ENCODE data around the gene LILRB2.
"Not testable (repeated sequence)": the region's sequence is repeated elsewhere in the genome, so short reads cannot be mapped to it uniquely, and the experiment has no call there.

LILRB2 gene

DNA sequence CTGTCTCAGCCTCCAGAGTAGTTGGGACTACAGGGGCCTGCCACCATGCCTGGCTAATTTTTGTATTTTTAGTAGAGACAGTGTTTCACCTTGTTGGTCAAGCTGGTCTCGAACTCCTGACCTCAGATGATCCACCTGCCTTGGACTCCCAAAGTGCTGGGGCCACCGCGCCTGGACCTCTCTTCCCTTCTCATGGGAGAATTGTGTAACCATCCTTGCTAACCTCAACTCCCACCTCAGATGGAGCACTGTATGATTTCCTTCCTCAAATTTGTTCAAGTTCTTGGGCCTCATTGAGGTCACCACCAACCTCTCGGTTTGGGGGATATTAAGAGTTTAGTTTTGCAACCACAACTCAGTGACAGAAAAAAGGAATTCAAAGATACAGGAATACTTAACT lies 21.3 kb upstream of the LILRB2 start:
- DNase-seq (ENCODE audit: low read depth), result no peak

DNA sequence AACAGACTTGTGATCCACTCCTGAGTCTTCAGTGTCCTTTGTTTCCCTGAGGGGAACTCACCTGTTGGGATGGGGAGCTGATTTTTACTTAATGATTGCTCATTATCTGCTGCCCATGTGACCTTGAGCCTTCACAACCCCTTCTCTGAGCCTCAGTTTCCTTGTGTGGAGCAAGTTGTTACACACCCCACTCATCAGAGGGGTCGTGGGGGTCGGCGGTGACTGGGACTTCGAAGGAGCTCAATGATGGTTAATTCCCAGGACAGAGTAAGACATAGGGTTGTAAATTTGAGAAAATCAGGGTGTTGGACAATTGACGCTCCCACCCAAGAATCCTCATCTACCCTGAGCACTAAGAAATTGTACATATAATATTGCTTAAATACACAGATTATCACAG lies 18.6 kb upstream of the LILRB2 start:
- no peak for DNase-seq (ENCODE audit: low read depth)

DNA sequence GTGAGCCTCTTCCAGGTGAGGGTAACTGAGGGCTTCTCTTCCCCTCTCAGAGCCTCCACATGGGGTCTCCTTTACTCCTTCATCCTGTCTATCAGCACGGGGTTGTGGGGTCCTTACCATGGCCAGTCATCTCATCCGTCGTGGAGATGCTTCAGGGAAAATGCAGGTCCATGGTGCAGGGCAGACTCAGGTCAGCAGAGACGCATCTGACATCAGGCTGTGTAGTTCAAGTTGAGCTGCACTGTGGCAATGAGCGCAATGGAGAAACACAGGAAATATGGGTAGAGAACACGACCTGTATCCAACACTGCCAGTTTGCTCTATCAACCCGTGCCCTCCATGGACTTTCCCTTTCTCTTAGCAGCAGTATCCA lies 18.2 kb upstream of the LILRB2 start:
- DNase-seq (ENCODE audit: low read depth), result no peak

DNA sequence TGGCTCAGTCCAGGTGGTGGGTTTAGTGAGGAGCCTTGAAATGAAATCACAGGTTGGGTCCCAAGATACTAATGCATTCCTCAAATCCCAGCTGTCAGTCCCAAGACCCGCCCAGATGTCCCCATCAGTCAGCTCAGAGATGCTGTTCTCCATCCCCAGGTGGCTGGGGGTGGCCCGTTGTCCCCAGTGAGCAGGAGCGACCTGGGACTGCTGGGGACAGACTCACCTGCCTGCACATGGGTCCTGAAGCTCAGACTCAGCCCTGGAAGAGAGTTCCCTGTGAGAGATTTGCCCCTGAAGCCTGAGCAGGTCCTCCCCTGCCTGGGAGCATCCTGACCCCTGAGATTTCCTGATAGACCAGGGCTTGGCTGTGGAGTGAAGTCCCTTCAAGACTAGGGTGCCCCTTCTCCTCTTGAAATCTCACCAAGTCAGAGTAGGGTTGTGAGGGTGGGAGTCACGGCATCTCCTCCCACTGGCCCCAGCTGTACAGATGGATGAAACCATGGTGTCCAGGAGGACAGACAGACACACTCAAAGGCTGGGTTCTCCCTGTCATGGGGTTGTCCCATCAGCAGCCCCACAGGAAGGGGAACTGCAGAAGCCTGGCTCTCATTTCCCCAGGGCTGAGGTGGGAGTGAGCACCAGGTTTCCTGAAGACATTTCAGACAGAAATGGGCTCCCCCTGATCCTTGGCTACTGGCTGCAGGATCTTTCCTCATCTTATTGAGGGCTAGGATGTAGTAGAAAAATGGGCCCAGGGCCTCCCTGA lies 17.6 kb upstream of the LILRB2 start:
- no peak for DNase-seq (ENCODE audit: low read depth)

DNA sequence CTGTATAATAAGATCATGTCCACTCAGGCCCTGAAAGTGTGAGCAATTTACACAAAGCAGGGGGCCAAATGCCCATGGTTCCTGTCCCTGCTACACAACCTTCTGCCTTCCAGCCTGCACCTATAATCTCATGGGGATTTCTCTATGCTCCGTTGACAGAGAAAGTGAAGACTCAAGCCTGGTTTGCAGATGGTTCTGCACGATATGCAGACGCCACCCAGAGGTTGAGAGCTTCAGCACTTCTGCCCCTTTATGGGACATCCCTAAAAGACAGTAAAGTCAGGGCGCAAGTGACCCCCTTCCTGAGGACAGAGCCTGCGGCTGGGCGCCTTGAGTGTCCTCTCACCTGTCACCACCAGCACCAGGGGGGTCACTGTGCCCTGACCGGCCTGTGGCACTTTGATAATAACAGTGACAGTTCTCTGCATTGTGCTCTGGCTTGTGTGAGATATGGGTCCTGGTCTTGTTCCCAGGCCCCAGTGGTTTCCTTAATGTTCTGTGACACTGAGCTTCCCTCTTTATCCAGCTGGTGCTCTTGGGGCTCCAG lies 16.9 kb upstream of the LILRB2 start:
- DNase-seq (ENCODE audit: low read depth), result no peak

DNA sequence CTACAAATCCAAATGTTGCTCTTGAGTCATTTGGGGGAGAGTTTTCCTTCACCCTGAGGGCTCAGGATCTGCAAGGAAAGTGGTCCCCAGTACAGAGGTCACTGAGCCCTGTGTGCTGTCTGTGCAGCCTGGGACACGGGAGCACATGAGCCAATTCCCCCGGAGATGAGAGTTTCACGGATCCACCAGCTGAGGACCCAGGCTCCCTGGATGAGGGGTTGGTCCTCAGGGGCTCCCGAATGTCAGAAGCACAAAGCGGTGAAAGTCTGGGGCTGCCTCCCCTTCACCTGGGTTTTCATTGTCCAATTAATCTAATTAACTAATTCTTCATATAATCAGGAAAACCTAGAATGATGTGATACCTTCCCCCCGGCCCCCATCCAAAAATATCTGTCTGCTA lies 13.6 kb upstream of the LILRB2 start:
- DNase-seq (ENCODE audit: low read depth), result no peak

DNA sequence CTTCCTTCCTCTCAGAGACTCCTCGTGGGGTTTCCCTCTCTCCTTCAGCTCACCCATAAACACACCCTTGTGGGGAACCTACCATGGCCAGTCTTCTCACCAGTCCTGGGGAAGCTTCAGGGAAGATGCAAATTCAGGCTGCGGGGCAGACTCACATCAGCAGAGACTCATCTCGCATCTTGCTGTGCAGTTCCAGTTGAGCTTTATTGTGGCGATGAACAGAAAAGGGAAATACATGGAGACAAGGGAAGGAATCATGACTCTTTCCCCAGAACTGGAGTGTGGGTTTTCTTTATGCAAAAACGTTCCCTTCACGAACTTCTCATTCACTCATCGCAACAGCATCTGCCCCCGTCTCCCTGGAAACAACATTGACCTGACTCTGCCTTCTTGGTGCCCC lies 8.2 kb upstream of the LILRB2 start:
- not testable (repeated sequence) for DNase-seq (ENCODE audit: low read depth)

DNA sequence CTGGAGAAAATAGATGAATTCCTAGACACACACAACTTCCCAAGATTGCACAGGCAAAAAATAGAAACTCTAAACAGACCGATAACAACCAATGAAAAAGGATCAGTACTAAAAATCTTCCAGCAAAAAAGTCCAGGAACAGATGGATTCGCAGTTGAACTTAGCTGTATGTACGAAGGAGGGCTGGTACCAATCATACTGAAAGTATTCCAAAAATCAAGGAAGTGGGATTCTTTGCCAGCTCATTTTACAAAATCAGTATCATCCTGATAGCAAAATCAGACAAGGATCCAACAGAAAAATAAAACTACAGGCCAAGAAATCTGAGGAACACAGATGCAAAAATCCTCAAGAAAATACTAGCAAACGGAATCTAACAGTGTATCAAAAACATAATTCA lies 6.5 kb upstream of the LILRB2 start:
- DNase-seq (ENCODE audit: low read depth), result no peak

DNA sequence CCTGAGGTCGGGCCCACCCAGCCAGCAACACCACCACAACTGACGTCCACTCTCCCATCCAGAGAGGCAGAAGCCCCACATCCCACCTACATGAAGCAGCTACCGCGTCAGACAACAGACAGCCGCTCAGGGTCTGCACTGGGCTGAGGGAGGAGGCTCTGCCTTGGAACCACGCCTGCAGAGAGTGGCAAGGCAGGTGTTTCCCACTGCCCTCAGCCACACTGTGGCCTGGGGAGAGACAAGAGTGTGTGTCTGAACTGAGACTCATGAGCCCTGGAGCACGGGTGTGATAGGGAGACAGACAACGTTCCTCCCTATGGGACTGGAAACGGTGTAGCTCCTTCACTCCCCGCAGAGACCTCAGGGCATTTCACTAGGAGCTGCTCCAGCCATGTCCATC lies 5.4 kb upstream of the LILRB2 start:
- DNase-seq (ENCODE audit: low read depth), result not testable (repeated sequence)

DNA sequence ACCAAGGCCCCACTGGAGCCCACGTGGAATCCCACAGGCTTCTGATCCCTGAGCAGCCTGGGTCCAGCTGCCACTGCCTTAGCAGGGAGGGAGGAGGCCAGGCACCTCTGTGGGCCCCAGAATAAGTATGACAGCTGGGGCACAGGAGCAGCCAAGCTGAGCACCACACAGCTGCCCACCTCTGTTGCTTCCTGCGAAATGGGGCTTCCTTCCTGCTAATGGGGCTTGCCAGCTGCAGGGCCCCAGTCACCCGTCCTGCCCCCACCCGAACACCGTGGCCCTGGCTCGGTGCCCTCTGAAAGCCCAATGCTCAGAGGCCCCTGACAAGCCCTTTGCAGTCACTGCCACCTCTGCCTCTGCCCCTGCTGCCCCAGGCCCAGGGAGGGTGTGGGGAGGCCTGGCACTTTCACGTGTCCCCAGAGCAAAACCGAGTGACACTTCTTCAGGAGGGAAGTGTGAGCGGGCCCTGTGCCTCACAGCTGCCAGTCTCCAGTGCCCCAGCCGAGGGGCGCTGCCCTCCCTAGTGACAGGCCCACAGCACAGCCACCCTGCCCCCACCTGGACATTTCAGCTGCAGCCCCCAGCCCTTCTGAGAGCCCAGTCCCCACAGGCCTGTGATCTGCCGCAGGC lies 4.6 kb upstream of the LILRB2 start:
- DNase-seq (ENCODE audit: low read depth), result not testable (repeated sequence)

DNA sequence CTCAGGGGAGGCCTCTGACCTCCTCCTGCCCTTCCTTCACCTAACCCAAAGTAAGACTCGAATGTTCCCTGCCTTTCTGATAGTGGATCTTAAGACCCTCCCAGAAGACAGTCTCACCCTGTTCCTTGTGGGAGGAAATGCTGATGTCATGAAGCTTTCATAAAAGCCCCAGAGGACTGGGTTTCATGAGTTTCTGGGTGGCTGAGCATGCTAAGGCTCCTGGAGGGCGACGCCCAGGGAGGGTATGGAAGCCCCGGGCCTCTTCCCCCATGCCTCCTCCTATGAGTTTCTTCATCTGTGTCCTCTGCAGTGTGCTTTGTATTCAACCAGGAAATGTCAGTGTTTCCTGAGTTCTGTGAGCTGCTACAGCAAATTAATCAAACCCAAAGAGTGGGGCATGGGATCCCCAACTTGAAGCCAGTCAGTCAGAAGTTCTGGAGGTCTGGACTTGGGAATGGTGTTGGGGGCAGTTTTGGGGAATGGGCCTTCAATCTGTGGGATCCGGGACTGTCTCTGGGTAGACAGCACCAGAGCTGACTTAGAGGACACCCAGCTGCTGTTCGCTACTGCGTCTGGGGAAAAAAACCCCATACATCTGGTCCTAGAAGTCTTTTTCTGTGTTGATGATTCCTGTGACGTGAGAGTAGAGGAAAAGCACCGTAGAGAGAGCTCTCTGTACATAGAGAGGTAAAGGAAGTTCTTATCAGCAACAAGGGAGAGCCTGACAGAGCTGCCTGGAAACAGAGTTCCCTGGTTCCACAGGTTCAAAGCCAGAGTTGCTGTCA lies 2.0 kb upstream of the LILRB2 start:
- DNase-seq (ENCODE audit: low read depth), result no peak

DNA sequence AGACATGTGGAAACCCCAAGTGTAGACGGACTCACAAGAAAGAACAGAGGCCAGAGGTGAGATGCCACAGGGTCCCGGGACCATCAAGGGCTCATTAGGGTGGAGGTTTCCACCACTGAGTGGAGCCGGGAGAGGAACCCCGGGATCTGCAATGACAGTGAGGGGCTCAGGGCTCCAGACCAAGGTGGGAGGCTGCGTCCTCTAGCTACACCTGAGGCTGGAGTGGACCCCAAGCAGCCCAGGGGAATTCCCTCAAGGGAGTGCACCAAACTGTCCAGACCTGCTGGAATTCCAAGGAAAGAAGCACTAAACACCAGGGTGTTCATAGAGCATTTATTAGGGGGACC lies 792 bp upstream of the LILRB2 start:
- DNase-seq (ENCODE audit: low read depth), result not testable (repeated sequence)

DNA sequence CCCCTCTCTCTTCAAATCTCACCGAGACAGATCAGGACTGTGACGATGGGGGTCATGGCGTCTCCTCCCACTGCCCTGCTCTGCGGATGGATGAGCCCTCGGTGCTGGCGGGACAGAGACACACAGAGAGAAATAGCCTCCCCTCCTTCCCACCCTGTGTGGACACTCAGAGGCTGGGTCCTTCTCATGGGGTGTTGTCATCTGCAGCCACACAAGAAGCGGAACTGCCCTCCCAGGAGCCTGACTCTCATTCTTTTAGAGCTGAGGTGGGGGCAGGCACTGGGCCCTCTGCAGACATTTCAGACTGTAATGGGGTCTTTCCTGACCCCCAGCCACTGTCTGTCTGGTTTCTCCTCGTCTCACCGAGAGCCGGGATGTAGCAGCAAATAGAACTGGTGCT lies 469 bp downstream of the LILRB2 start:
- not testable (repeated sequence) for DNase-seq (ENCODE audit: low read depth)

DNA sequence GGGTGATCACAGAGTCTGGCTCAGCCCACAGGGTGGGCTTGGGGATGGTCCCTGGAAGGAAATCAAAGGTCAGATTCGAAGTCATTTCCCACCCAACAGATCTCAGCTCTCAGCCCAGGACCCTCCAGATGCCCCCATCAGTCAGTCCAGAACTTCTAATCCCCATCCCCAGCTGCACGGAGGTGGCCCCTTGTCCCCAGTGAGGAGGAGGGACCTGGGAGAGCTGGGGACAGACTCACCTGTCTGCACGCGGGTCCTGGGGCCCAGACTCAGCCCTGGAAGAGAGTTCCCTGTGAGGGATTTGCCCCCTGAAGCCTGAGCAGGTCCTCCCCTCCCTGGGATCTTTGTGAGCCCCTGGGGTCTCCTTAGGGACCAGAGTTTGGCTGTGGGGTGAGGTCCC lies 885 bp downstream of the LILRB2 start:
- not testable (repeated sequence) for DNase-seq (ENCODE audit: low read depth)

DNA sequence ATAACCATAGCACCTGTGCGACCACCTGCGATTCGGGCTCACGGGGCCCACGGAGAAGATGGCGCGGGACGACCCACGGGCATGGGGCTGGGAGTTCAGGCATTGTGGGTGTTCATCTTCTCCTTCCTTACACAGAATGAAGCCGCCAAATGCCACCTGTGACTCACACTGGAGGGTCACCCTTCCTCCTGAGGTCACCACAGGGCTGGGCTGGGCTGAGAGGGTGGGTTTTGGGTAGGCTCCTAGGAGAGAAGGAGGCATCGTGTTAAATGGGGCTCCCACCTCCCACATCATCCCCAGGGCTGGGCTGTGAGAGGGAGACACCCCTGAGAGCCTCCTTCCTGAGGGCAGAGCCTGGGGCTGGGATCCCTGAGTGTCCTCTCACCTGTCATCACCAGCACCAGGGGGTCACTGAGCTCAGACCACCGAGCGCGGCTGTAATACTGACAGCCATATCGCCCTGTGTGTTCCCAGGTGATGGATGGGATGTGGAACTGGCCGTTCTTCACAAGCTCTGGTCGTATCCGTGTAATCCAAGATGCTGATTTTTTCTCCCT lies 1.4 kb downstream of the LILRB2 start:
- DNase-seq (ENCODE audit: low read depth), result no peak

DNA sequence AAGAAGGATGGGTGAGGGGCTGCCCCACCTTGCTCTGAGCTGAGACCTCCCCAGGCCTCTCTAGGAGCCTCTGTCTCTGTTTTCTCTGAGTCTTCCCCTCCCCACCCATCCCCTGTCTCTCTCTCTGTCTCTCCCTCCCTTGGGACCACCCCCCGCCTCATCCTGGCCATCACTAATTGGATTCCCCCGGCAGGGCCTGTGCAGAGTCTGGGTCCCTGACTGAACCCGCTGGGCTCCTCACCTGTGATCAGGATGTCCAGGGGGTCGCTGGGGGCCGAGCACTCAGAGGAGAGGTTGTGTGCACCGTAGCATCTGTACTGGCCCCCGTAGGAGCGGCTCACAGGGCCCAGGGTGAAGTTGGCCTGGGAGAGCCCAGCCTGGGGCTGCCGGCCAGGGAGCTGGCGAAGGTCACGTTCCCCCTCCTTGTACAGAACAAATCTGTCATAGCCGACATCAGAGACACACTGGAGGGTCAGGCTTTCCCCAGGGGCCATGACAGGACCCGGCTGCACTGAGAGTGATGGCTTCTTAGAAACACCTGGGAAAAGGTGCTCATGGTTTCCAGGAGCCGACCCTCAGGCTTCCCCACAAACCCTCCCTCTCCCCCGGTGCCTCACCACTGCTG lies 2.2 kb downstream of the LILRB2 start:
- DNase-seq (ENCODE audit: low read depth), result not testable (repeated sequence)

DNA sequence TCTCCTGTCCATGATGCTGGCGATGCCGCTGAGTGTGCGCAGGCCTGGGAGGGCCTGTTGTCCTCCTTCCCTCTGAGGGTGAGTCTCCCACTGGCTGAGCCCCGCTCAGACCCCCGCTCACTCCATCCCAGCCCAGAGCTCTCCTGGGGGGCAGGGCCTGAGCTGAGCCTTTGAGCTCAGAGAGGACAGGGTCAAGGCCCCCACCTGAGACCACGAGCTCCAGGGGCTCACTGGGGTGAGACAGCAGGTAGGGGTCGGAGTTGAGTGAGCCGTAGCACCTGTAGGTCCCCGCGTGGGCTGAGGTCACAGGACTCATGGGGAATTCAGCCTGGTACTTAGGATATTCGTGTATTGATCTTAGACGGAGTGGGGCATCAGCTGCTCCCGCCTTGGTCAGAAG lies 2.9 kb downstream of the LILRB2 start:
- DNase-seq (ENCODE audit: low read depth), result not testable (repeated sequence)

DNA sequence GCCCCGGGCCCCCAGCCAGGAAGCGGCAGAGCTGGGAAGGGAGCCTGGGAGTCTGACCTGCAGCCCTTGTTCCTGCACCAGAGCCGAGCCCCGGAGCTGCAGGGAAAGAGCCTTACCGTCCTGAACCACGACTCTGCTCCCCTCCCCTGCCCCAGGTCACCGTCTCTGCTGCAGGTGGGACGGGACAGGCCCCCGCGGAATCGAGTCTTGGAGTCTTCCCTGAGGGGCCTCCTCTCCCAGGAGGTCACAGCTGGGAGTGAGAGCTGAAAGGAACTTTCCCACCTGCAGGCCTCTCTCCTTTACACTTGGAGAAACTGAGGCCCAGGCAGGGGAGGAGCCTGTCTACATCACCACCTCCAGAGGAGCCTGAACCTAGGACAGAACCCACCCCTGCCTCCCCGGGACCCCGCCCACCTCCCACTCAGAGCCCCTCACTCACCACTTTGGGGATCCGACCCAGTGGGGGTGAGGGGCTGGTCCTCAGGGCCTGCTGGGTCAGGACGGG lies 3.7 kb downstream of the LILRB2 start:
- not testable (repeated sequence) for DNase-seq (ENCODE audit: low read depth)

DNA sequence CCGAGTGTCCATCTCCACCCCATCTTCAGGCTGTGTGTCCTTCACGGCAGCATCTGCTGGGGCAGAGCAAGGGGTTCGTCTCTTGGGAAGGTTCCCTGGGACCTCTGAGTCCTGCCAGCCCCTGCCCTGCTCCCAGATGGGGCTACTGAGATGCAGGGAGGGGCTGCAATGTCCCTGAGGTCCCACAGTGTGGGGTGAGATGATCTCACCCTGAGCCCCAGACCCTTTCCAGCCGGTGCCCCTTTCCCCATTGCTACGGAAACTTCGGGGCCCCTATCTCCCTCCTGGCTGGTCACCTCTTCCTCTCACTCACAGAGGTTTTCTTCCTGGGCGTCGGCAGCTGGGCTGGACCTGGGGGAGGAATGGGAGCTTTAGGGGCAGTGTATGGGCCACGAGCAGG lies 5.0 kb downstream of the LILRB2 start:
- DNase-seq (ENCODE audit: low read depth), result no peak

DNA sequence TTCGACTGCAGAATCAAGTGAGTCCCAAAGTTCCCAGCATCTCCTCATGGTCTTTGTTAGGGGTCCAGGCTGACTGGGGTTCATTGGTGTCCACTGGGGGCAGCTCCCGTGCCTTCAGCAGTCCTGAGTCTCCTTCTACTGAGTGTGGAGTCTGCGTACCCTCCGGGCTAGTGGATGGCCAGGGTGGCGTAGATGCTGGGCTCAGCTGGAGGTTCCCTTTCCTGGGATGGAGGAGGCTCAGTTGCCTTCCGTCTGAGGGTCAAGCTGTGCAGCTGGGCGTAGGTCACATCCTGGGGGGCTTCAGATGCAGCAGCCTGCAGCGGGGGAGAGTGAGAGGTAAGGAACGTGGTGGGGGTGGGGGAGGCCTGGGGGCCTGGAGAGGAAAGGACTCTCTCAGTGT lies 6.4 kb downstream of the LILRB2 start:
- DNase-seq (ENCODE audit: low read depth), result not testable (repeated sequence)

DNA sequence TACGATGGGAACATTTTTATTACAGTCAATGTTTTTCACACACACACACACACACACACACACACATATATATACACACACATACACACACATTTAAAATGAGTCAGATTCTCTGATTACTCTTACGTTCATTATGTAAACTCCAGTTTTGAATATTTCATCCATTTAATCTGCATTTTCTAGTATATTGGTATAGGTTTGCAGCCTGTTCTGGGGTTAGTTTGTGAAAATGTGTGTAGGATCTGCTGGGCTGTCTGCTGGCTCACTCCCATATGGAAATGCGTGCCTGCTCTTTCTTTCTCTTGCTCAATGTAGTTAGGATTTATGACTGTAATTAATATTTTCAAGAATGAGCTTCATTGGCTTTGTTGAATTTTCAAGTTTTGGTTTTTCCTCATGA lies 7.1 kb downstream of the LILRB2 start:
- no peak for DNase-seq (ENCODE audit: low read depth)

DNA sequence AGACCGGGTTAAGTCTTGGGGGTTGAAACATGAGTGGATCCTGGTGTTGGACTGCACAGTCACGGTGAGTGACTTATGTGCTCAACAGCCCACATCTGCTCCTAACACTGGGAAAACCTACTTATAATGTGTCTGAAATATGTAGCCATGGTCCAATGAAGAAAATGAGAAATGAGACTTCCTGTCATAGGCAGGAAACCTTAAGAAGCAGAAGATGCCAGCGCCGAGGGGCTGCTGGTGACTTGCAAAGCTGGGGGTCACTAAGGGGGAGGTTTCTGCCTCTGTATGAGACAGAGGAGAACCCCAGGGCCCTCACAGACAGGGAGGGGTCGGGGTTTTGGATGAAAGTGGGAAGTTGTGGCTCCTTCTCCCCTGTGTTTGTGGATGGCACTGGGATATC lies 8.7 kb downstream of the LILRB2 start:
- DNase-seq (ENCODE audit: low read depth), result not testable (repeated sequence)
